Amygdala (tissue), 56 donors: ENCODE results near the gene CUL1.

ENCODE experiments used
- DNase-seq, 56 donors: peaks; one replicate each; lab custom pipeline; 2025; lab: John Stamatoyannopoulos, UW

CUL1 gene

GRCh38 chr7:148796841-148797240, 98.1 kb downstream of the CUL1 start:
- no peak for DNase-seq

GRCh38 chr7:148799893-148800555, 101.3 kb downstream of the CUL1 start:
- DNase-seq: no peak

- DNase-seq: no peak
Observed at GRCh38 chr7:148800677-148801076, 102.0 kb downstream of the CUL1 start.

- DNase-seq: no peak
Observed at GRCh38 chr7:148802101-148802493, 103.4 kb downstream of the CUL1 start.

GRCh38 chr7:148803094-148803493, 104.4 kb downstream of the CUL1 start:
- no peak for DNase-seq

GRCh38 chr7:148804343-148805235, 105.9 kb downstream of the CUL1 start:
- no peak for DNase-seq

- DNase-seq: no peak
Observed at GRCh38 chr7:148806187-148806586, 107.5 kb downstream of the CUL1 start.

- no peak for DNase-seq
Observed at GRCh38 chr7:148807436-148807835, 108.7 kb downstream of the CUL1 start.

- DNase-seq: peak in 1 of 56 donors; percentile 14
Observed at GRCh38 chr7:148809856-148810255, 111.2 kb downstream of the CUL1 start.

GRCh38 chr7:148811892-148812291, 113.2 kb downstream of the CUL1 start:
- DNase-seq: no peak

GRCh38 chr7:148813890-148814289, 115.2 kb downstream of the CUL1 start:
- no peak for DNase-seq

- no peak for DNase-seq
Observed at GRCh38 chr7:148814922-148815559, 116.3 kb downstream of the CUL1 start.

- DNase-seq: no peak
Observed at GRCh38 chr7:148815612-148816011, 116.9 kb downstream of the CUL1 start.

- no peak for DNase-seq
Observed at GRCh38 chr7:148819697-148820360, 121.1 kb downstream of the CUL1 start.

GRCh38 chr7:148821422-148821821, 122.7 kb downstream of the CUL1 start:
- DNase-seq: no peak

- DNase-seq: no peak
Observed at GRCh38 chr7:148824864-148825263, 126.2 kb downstream of the CUL1 start.

- no peak for DNase-seq
Observed at GRCh38 chr7:148825338-148825737, 126.6 kb downstream of the CUL1 start.

GRCh38 chr7:148828965-148829364, 130.3 kb downstream of the CUL1 start:
- no peak for DNase-seq

- DNase-seq: no peak
Observed at GRCh38 chr7:148830897-148831692, 132.4 kb downstream of the CUL1 start.

- no peak for DNase-seq
Observed at GRCh38 chr7:148831782-148832181, 133.1 kb downstream of the CUL1 start.
